Measurements from ENCODE around the gene BTBD6.

BTBD6 gene

GRCh38 chr14:105267820-105268548 lies 19.7 kb downstream of the BTBD6 start:
- TF ChIP-seq CTCF (IDR thresholded peaks at IDR 0.05; ENCODE audit: insufficient read depth, missing control alignments): no peak
- FAIRE-seq (no peak), DNase-seq (ENCODE audit: insufficient read length, low spot score) (no peak)

- TF ChIP-seq CTCF (IDR thresholded peaks at IDR 0.05; ENCODE audit: insufficient read depth, missing control alignments): no peak
- DNase-seq (ENCODE audit: insufficient read length, low spot score) (no peak), FAIRE-seq (no peak)
These were observed 20.5 kb downstream of the BTBD6 start for GRCh38 chr14:105268736-105269354.

- no peak for TF ChIP-seq CTCF (IDR thresholded peaks at IDR 0.05; ENCODE audit: insufficient read depth, missing control alignments)
- FAIRE-seq: no peak
These were observed 21.1 kb downstream of the BTBD6 start for GRCh38 chr14:105269405-105269804.

GRCh38 chr14:105271224-105271890 lies 23.0 kb downstream of the BTBD6 start:
- no peak for TF ChIP-seq CTCF (IDR thresholded peaks at IDR 0.05; ENCODE audit: insufficient read depth, missing control alignments)
- DNase-seq (ENCODE audit: insufficient read length, low spot score): no peak
- FAIRE-seq: no peak

More at GRCh38 chr14:105269405-105269804, 21.1 kb downstream of the BTBD6 start:
- DNase-seq (ENCODE audit: insufficient read length, low spot score): no peak

- no peak for DNase-seq (ENCODE audit: insufficient read length, low spot score)
- no peak for TF ChIP-seq CTCF (IDR thresholded peaks at IDR 0.05; ENCODE audit: insufficient read depth, missing control alignments)
- no peak for FAIRE-seq
These were observed 24.3 kb downstream of the BTBD6 start for GRCh38 chr14:105272623-105273022.

GRCh38 chr14:105273062-105273461 lies 24.7 kb downstream of the BTBD6 start:
- TF ChIP-seq CTCF (IDR thresholded peaks at IDR 0.05; ENCODE audit: insufficient read depth, missing control alignments): no peak
- FAIRE-seq (no peak), DNase-seq (ENCODE audit: insufficient read length, low spot score) (no peak)
